ENCODE measurements around the gene LRRK1.

DNA sequence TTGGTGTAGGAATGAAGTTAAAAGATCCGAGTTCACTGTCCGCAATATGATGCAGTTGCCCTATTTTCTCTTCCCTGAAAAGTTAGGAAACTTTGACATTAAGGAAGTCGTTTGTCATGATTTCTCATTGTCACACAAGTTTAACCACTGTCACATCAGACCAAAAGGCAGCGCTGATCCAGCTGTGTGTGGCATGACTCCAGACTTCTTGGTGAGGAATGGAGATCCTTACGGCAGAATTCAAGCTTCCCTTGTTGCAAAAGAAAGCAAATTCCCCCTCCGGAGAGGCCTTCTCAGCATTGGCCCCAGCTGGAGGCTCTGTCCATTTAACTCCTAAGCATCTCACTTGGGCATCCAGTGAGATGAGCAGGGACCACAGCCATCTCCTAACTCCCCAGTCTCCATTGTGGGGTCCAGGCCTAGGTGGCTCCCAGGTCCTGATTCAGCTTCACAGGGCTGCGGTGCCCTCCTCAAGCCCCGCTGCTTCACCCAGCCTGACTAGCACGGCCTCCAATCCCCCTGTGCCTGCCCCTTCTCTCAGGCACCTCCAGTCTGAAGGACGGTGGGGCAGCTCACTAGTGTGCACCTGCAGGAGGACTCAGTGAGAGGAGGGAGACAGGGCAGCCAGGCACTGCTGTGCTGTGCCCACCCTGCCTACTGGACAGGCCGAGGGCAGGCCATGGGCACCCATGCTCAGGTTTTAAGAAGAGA is 173.2 kb downstream of the LRRK1 start:
- no peak for TF ChIP-seq YY1 (IDR thresholded peaks at IDR 0.05; ENCODE audit: low read depth)
- TF ChIP-seq, protein P1, sequence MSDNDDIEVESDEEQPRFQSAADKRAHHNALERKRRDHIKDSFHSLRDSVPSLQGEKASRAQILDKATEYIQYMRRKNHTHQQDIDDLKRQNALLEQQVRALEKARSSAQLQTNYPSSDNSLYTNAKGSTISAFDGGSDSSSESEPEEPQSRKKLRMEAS (IDR thresholded peaks at IDR 0.05) = no peak
- no peak for TF ChIP-seq RAD21 (IDR thresholded peaks at IDR 0.05; ENCODE audit: low read depth)
- TF ChIP-seq EP300 (IDR thresholded peaks at IDR 0.05; ENCODE audit: borderline replicate concordance) = no peak
- no peak for TF ChIP-seq TCF12 (IDR thresholded peaks at IDR 0.05; ENCODE audit: low read depth)
- TF ChIP-seq, protein P2, sequence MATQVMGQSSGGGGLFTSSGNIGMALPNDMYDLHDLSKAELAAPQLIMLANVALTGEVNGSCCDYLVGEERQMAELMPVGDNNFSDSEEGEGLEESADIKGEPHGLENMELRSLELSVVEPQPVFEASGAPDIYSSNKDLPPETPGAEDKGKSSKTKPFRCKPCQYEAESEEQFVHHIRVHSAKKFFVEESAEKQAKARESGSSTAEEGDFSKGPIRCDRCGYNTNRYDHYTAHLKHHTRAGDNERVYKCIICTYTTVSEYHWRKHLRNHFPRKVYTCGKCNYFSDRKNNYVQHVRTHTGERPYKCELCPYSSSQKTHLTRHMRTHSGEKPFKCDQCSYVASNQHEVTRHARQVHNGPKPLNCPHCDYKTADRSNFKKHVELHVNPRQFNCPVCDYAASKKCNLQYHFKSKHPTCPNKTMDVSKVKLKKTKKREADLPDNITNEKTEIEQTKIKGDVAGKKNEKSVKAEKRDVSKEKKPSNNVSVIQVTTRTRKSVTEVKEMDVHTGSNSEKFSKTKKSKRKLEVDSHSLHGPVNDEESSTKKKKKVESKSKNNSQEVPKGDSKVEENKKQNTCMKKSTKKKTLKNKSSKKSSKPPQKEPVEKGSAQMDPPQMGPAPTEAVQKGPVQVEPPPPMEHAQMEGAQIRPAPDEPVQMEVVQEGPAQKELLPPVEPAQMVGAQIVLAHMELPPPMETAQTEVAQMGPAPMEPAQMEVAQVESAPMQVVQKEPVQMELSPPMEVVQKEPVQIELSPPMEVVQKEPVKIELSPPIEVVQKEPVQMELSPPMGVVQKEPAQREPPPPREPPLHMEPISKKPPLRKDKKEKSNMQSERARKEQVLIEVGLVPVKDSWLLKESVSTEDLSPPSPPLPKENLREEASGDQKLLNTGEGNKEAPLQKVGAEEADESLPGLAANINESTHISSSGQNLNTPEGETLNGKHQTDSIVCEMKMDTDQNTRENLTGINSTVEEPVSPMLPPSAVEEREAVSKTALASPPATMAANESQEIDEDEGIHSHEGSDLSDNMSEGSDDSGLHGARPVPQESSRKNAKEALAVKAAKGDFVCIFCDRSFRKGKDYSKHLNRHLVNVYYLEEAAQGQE (IDR thresholded peaks at IDR 0.05; ENCODE audit: low read depth) = no peak
- TF ChIP-seq TEAD4 (IDR thresholded peaks at IDR 0.05) = no peak
- TF ChIP-seq TAF1 (IDR thresholded peaks at IDR 0.05; ENCODE audit: low read depth) = no peak
